Heart right ventricle (tissue), 16 donors: Measurements from ENCODE around the gene AASS. TPM values are rescaled to one million over a fixed set of nuclear protein-coding genes. Genes with fewer than 3 reads are reported as not detected.

Experiments
- ATAC-seq, 8 donors: fragments of 200-7000 bp; cut with Tn5 transposase; one replicate each; pipeline ENCODE4 v1.9.1; 2020; ENCODE audit warnings: mild to moderate bottlenecking in 8 of 8, moderate library complexity in 8 of 8, moderate number of reproducible peaks in 1 of 8
- DNase-seq, 2 donors: peaks; one replicate each; pipeline ENCODE4 v3.0.0-alpha.2; 2020
- H3K27ac ChIP-seq, 10 donors: fragments of 200-600 bp; sonication (generic) in 2 of 10; one replicate each; pipeline versions ENCODE4 v1.5.0 to v1.8.0; 2020 to 2022; ENCODE audit warnings: mild to moderate bottlenecking in 3 of 10
- H3K27me3 ChIP-seq, 7 donors: fragments of 200-600 bp; one replicate each; pipeline ENCODE4 v1.8.0; 2021 to 2022; ENCODE audit warnings: mild to moderate bottlenecking in 2 of 7
- H3K36me3 ChIP-seq, 9 donors: fragments of 200-600 bp; sonication (generic) in 1 of 9; one replicate each; pipeline versions ENCODE4 v1.5.0 to v1.8.0; 2020 to 2022; ENCODE audit warnings: mild to moderate bottlenecking in 2 of 9
- H3K4me1 ChIP-seq, 9 donors: fragments of 200-600 bp; sonication (generic) in 1 of 9; one replicate each; pipeline versions ENCODE4 v1.5.0 to v1.8.0; 2020 to 2022; ENCODE audit warnings: mild to moderate bottlenecking in 4 of 9
- H3K4me3 ChIP-seq, 10 donors: fragments of 200-600 bp; sonication (generic) in 2 of 10; one replicate each; pipeline versions ENCODE4 v1.5.0 to v1.8.0; 2020 to 2022; ENCODE audit warnings: mild to moderate bottlenecking in 7 of 10, moderate library complexity in 2 of 10
- H3K9me3 ChIP-seq, 11 donors: fragments of 200-600 bp in 10 of 11; sonication (generic) in 2 of 11; one replicate each; pipeline versions ENCODE4 v1.5.0 to v1.8.0; 2013 to 2022; ENCODE audit warnings: mild to moderate bottlenecking in 2 of 11, control low read depth in 1 of 11, moderate library complexity in 1 of 11
- CTCF ChIP-seq, 9 donors: fragments of 200-600 bp; sonication (generic) in 2 of 9; IDR thresholded peaks; one replicate each; pipeline versions ENCODE4 v1.5.0 to v1.8.0; 2021 to 2022; ENCODE audit warnings: antibody characterized with exemption in 9 of 9, mild to moderate bottlenecking in 5 of 9, moderate library complexity in 1 of 9
- WGBS, 2 donors: extraction: QIAGEN DNeasy Blood & Tissue Kit; methylation state at CpG; one replicate each; pipeline ENCODE4 v1.1.7; 2013; ENCODE audit warnings: inconsistent platforms in 1 of 2; 5-methylcytosine and 5-hydroxymethylcytosine counted together
- intact Hi-C, 10 donors: fragments of 100-400 bp; cut with DNase I; formaldehyde crosslinking; loops; one replicate each; pipeline versions ENCODE4 v1.11.1 to v1.14.2; 2022
- polyA plus RNA-seq, 2 donors: library from polyadenylated mRNA; stranded (reverse); fragments of 200-250 nt; gene quantifications; one replicate each; pipeline ENCODE4 v1.2.3, GENCODE V29; 2013
- total RNA-seq, 10 donors: library from RNA; stranded (reverse); fragmentation: NEBNext Ultra II Directional in 3 of 10; extraction: Animal tissue kit (Norgen Biotek cat#: 25700) in 3 of 10; gene quantifications; one replicate each; pipeline versions ENCODE4 v1.2.1 to v1.2.4, GENCODE V29; 2021 to 2023
- donor health status: Arrhythmogenic right ventricular cardiomyopathy.
- donor health status: ischemic (EF 13 %, LVEDD 7.1; RV severe dilation, severe dysfunction).
- donor health status: healthy with polysubstance abuse.
- donor health status: DM: no; HTN: yes; CAD: no.
- donor health status: DM: no; HTN: no; CAD: no.
- donor health status: ischemic (EF 25% LVEDD 6.9; RV normal size, moderate dysfunction).
- donor health status: ischemic (EF 25% LVEDD 5.7; RV mildly dilated, moderate dysfunction).
- donor health status: healthy.
- donor health status: DM: yes; HTN: yes; CAD: no.
- donor health status: Ischemic cardiomyopathy.
- donor health status: ischemic (EF 35%, LVEDD 5.7; RV mildly dilated, moderate dysfunction).
- donor health status: nonischemic (EF 11% LVEDD 7.7; RV severe dilation, severe dysfunction).
- donor health status: DM: yes; HTN: yes; CAD: no.
- donor health status: PGD.
- donor health status: ischemic (EF 29% LVEDD 5.4; RV normal size, mild dysfunction).
- donor health status: nonischemic (EF 23%, LVEDD 6.1; RV moderate dilation, normal function).

AASS gene
- total and polyA plus RNA-seq, 12 donors, result 14.6 to 48.1 (median 29.1) TPM

DNA sequence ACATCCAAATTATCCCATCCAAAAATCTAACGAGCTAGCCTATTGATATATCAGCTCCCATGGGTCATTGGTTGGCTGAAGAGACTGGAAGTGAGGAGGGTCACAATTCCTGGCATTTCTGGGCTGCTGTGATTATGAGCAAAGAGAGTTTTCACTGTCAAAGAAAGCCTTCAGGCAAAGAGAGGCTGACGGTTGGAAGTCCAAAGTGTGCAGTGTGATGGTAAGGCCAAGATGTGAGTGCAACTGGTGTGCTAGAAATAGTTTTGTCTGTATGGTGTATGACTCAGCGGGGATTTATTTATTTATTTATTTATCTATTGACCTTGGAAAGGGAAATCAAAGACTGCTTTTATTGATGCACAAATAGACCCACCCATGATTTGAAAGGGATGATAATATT, 75.0 kb downstream of the AASS start:
- no peak overlapping the region for H3K4me3 ChIP-seq
- no peak for DNase-seq
- TF ChIP-seq CTCF (IDR thresholded peaks at IDR 0.05), result no peak
- no peak overlapping the region for H3K27ac ChIP-seq
- H3K36me3 ChIP-seq, result peaks cover 0 to 10% (median 0%) of the 10 kb centered on the region in 9 donors
- H3K9me3 ChIP-seq, result no peaks in the 10 kb centered on the region
- 64 to 65% methylated on average over 3 of the region's 3 CpGs for WGBS, 2 donors
- intact Hi-C loops, result no loop called here
- H3K4me1 ChIP-seq, result no peaks in the 10 kb centered on the region
- no peak for ATAC-seq
- H3K27me3 ChIP-seq, result no peaks in the 10 kb centered on the region

DNA sequence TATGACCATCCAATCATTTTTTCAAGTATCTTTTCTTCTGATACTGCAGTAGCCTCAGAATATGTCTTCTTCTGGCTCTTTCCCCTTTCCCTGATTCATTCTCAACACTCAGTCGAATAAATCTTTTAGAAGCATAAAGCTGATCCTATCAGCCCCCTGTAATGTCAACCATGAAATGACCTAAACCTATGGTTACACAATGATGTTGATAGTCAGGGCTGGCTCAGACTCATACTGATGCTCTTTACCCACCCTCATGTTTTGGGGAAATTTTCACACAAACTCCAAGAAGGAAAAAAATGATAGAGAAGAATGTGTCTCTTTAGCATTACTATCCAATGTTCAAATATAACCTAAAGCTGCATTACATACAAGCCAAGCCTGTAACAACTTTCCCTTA, 76.0 kb downstream of the AASS start:
- no peak for TF ChIP-seq CTCF (IDR thresholded peaks at IDR 0.05)
- intact Hi-C loops, result no loop called here
- no peaks in the 10 kb centered on the region for H3K4me1 ChIP-seq
- no peaks in the 10 kb centered on the region for H3K9me3 ChIP-seq
- H3K27me3 ChIP-seq, result no peaks in the 10 kb centered on the region
- DNase-seq (no peak), ATAC-seq (no peak)
- no peak overlapping the region for H3K27ac ChIP-seq
- H3K4me3 ChIP-seq, result no peak overlapping the region
- WGBS, 2 donors, result 77 to 91% methylated on average over 1 of the region's 1 CpG
- H3K36me3 ChIP-seq, result peaks cover 0 to under 1% (median 0%) of the 10 kb centered on the region in 9 donors

DNA sequence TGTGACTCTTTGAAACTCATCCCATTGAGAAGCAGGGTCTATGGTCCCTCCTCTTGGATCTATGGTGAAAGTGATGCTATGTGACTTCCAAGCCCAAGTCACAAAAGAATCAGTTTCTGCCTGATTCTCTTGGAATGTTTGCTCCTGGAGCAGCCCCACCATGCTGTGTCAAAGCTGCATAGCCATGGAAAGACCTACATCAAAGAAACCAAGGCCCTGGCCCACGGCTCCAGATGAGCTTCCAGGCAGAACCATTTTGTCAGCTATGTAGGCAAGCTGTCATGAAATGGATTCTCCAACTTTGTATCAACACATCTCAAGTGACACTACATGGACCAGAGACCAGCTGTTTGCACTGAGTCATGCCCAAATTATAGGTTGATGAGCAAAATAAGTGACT, 77.0 kb downstream of the AASS start:
- ATAC-seq (no peak), DNase-seq (no peak)
- 70 to 81% methylated on average over 1 of the region's 1 CpG for WGBS, 2 donors
- no peaks in the 10 kb centered on the region for H3K4me1 ChIP-seq
- no peaks in the 10 kb centered on the region for H3K36me3 ChIP-seq
- no peak overlapping the region for H3K4me3 ChIP-seq
- H3K27ac ChIP-seq, result no peak overlapping the region
- TF ChIP-seq CTCF (IDR thresholded peaks at IDR 0.05), result no peak
- intact Hi-C loops, result no loop called here
- H3K9me3 ChIP-seq, result no peaks in the 10 kb centered on the region
- H3K27me3 ChIP-seq, result no peaks in the 10 kb centered on the region

GRCh38 chr7:122064971-122065370, 79.1 kb downstream of the AASS start:
- no peak for ATAC-seq
- intact Hi-C loops, result no loop called here
- 71 to 72% methylated on average over 4 of the region's 4 CpGs for WGBS, 2 donors

More at GRCh38 chr7:122064971-122065370, 79.1 kb downstream of the AASS start:
- no peaks in the 10 kb centered on the region for H3K4me1 ChIP-seq
- no peak for TF ChIP-seq CTCF (IDR thresholded peaks at IDR 0.05)
- no peaks in the 10 kb centered on the region for H3K9me3 ChIP-seq
- no peaks in the 10 kb centered on the region for H3K27me3 ChIP-seq
- no peak for DNase-seq
- no peak overlapping the region for H3K27ac ChIP-seq
- H3K36me3 ChIP-seq, result no peaks in the 10 kb centered on the region
- H3K4me3 ChIP-seq, result no peak overlapping the region
